ENCODE data around the gene TMEM121.
"Not testable (repeated sequence)": the region's sequence is repeated elsewhere in the genome, so short reads cannot be mapped to it uniquely, and the experiment has no call there.

The TMEM121 gene

DNA sequence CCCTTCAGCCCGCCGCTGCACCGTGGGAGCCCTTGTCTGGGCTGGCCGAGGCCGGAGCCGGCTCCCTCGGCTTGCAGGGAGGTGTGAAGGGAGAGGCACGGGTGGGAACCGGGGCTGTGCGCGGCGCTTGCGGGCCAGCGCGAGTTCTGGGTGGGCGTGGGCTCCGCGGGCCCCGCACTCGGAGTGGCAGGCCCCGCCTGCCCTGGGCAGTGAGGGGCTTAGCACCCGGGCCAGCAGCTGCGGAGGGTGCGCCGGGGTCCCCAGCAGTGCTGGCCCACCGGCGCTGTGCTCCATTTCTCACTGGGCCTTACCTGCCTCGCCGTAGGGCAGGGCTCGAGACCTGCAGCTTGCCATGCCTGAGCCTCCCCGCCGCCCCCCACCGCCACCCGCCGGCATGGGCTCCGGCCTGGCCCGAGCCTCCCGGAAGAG lies 21.4 kb downstream of the TMEM121 start:
- DNase-seq = no peak

- DNase-seq = no peak
These were observed 23.1 kb downstream of the TMEM121 start for GRCh38 chr14:105549481-105549880.

DNA sequence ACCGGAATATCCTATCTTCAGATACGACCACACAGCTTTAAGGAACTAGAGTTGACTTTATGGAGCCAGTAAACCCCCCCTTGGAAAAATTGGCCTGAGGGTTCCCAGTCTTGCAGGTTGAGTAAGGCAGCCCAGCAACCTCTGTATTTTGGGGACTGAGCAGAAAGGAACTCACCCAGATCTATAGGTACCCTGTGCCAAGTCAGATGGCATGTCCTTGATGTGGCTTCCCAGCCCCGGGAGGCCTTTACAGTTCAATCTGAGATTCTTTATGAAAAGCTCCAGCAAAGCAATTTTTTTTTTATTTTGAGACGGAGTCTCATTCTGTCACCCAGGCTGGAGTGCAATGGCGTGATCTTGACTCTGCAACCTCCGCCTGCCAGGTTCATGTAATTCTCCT lies 27.6 kb downstream of the TMEM121 start:
- DNase-seq = no peak

- no peak for DNase-seq
These were observed 28.1 kb downstream of the TMEM121 start for GRCh38 chr14:105554523-105554922.

GRCh38 chr14:105557671-105558070 lies 31.3 kb downstream of the TMEM121 start:
- DNase-seq = not testable (repeated sequence)

DNA sequence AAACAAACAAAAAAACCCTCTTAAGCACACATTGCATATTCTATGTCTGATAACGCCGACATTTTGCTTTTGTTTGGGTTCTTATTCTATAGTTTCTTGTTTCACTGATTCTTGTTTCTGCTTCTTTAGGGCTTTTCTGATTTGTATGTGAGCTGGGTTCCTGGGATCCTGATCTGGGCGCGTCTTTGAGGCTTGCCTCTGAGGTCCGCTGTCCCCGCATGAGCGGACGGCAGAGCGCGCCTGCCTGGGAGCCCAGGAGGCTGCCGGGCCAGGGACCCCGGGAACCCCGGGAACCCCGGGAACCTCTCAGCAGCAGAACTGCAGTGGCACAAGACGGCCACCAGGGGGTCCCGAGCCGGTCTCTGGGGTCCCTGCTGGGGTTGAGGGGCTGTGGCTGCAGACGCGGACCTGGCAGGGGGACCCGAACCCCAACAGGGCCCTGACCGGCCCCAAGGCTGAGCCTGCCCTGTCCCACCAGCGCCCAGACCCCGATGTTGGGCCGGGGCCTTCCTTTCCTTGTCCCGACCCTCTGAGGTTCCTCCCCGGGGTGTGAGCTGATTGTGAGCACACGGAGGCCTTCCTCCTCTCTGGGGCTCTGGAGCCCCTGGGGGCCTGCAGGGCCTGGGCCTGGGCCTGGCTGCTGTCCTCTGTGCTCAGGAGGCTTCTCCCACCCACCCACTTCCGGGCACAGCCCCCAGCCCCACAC lies 32.2 kb downstream of the TMEM121 start:
- DNase-seq = not testable (repeated sequence)

DNA sequence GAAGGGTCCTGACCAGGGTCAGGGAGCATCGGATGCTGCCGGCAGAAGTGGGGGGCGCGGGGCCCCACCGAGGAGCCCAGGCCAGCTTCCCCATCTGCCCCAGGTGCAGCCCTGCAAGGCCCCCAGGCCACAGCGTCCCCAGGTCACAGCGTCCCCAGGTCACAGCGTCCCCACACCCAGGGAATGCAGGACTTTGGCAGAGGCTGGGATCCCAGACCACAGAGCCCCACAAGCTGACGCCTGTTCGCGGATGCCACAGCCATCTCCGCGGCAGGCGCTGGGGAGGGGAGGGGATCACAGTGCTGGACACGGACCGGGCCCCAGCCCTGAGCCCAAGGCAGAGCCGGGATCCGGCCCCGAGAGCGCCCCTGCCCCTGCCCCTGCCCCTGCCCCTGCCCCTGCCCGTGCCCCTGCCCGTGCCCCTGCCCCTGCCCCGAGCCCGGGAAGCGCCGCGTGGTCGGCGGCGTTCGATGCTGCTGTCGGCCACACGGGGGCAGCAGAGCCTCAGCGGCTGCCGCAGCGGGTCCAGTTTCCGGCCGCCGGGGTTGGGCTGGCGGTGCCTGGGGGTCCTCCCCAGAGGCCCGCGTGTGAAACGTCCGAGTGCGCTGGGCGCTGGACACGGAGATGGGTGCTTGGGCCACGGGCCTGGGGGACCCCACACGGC lies 33.1 kb downstream of the TMEM121 start:
- not testable (repeated sequence) for DNase-seq

DNA sequence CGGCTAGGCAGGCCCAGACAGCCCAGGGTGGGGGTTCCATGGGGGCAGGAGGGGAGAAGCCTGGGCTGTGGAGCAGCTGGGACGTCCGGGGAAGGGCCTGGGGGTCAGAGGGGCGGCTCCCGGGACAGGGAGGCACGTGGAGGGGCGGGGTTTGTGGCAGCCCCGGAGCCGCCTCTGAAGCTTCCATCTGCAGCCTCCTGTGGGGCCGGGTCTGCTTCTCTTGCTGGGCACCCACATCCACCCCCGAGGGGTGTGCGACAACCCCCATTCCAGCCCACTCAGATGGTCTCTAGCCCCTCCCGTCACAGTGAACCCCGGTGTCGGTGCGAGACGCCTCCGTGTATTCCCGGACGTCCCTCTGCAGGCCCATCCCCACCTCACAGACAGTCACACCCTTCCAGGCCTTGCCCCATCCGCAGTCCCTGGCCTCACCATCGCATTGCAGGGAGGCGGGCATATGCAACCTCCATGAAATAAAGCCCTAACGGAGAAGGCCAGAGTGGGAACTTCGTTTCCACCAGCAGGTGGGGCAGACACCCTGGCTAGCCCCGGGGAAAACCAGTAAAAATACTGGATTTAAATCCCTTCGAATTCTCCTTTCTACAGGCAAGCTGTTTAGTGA lies 33.8 kb downstream of the TMEM121 start:
- not testable (repeated sequence) for DNase-seq

DNA sequence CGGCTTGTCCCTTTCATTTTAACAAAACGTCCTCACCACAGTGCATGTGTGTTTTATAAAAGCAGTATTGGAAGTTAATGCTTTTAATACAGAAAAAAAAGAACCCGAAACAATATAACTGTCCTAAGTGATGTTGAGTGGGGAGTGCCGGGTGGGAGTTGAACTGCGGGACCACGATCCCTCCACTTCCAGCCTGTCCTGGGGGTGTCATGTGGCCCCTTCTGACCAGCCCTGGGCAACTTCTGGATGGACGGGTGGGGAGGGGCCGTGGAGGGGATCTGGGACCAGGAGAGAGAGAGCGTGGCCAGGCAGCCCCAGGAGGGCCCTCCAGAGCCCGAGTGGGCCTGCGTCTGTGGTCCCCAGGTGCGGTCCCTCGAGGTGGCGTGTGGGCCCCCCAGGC lies 35.0 kb downstream of the TMEM121 start:
- not testable (repeated sequence) for DNase-seq

DNA sequence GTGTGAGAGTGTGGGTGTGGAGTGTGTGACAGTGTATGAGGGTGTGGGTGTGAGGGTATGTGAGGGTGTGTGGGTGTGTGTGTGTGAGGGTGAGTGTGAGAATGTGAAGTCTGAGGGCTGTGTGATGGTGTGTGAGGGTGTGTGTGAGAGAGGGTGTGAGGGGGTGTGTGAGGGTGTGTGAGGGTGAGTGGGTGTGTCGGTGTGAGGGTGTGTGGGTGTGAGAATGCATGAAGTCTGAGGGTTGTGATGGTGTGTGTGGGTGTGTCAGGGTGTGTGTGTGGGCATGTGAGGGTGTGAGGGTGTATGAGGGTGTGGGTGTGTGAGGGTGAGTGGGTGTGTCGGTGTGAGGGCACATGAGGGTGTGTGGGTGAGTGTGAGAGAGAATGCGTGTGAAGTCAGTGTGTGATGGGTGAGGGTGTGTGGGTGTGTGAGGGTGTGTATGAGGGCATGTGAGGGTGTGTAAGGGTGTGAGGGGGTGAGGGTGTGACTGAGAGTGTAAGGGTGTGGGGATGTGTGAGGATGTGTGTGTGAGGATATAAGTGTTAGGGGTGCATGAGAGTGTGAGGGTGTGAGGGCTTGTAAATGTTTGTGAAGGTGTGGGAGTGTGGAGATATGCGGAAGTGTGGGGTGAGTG lies 36.4 kb downstream of the TMEM121 start:
- no peak for DNase-seq

GRCh38 chr14:105563347-105563737 lies 37.0 kb downstream of the TMEM121 start:
- DNase-seq = no peak

GRCh38 chr14:105564536-105564935 lies 38.2 kb downstream of the TMEM121 start:
- DNase-seq = not testable (repeated sequence)

- DNase-seq = not testable (repeated sequence)
These were observed 39.0 kb downstream of the TMEM121 start for GRCh38 chr14:105565185-105565919.

GRCh38 chr14:105566248-105567163 lies 40.1 kb downstream of the TMEM121 start:
- DNase-seq = not testable (repeated sequence)

GRCh38 chr14:105567164-105568103 lies 41.1 kb downstream of the TMEM121 start:
- DNase-seq = not testable (repeated sequence)

DNA sequence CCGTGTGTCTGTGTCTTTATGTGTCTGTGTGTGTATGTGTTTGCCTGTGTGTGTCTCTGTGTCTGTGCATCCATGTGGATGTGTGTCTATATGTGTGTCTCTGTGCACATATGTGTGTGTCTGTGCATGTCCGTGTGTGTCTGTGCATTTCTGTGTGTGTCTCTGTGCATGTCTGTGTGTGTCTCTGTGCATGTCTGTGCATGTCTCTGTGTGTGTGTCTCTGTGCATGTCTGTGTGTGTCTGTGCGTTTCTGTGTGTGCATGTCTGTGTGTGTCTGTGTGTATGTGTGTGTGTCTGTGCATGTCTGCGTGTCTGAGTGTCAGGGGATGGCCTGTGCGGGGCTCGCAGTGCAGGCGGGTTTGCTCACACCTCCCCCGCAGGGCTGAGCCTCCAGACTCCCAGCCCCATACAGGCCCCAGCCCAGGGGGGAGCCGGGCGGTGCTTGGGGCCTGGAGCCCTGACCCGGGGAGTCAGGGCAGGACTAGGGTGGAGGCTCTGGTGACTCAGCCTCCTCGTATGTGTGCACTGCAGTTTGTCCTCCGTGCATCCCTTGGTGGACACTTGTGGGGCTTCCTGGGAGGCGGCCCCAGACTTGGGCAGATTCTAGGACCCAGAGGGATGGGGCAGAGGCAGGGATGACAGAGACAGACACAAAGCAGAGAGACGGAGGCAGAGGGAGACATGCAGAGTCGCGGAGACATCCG lies 41.9 kb downstream of the TMEM121 start:
- not testable (repeated sequence) for DNase-seq

- DNase-seq = no peak
These were observed 42.7 kb downstream of the TMEM121 start for GRCh38 chr14:105568859-105569766.

DNA sequence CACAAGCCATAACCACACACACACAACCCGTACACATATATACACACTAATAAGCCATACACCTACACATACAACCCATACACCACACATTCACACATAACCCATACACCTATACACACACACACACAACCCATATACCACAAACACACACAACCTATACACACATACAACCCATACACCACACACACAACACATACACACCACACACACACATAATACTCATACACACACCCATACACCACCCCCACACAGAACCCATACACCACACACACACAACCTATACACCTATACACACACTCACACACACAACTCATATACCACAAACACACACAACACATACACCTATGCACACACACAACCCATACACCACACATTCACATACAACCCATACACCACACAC lies 44.1 kb downstream of the TMEM121 start:
- DNase-seq = no peak
